OCI-LY1 (cell line): Measurements from ENCODE around the gene HDAC8.

Source experiments
- EZH2 ChIP-seq: fragments of 200-600 bp; sonication (generic), shearing (Covaris generic); IDR thresholded peaks from 2 replicates; pipeline ENCODE4 v1.8.0; 2017; ENCODE audit warnings: borderline replicate concordance, mixed run types, mild to moderate bottlenecking, antibody characterized with exemption, low read length, moderate library complexity, mixed read lengths
- TF ChIP-seq, protein P1 (sequence below): fragments of 200-600 bp; sonication (generic), shearing (Covaris generic); IDR thresholded peaks from 2 replicates; pipeline ENCODE4 v1.5.1; 2017; ENCODE audit warnings: mild to moderate bottlenecking, antibody characterized with exemption, low read length, moderate library complexity, mixed read lengths

DNA sequence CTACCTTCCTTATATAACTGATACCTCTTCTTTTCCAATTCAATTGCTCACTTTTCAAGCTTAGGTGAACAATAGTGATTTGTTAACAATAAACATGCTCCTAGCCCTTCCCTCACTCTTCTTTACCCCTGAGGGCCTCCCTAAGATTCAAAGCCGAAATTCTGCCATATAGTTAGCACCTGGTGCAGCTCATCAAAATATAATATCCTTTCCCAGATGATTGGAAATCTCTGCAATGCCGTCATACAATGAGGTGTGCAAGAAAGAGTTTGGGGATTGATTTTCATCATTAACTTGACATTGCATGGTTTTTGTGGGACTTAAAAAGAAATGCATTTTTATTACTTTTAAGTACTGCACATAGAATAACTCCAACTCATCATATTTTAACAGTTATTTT is 95.3 kb downstream of the HDAC8 start:
- TF ChIP-seq, protein P1, sequence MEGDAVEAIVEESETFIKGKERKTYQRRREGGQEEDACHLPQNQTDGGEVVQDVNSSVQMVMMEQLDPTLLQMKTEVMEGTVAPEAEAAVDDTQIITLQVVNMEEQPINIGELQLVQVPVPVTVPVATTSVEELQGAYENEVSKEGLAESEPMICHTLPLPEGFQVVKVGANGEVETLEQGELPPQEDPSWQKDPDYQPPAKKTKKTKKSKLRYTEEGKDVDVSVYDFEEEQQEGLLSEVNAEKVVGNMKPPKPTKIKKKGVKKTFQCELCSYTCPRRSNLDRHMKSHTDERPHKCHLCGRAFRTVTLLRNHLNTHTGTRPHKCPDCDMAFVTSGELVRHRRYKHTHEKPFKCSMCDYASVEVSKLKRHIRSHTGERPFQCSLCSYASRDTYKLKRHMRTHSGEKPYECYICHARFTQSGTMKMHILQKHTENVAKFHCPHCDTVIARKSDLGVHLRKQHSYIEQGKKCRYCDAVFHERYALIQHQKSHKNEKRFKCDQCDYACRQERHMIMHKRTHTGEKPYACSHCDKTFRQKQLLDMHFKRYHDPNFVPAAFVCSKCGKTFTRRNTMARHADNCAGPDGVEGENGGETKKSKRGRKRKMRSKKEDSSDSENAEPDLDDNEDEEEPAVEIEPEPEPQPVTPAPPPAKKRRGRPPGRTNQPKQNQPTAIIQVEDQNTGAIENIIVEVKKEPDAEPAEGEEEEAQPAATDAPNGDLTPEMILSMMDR = no peak
- TF ChIP-seq EZH2 = no peak
